Stimulated activated CD8-positive, alpha-beta memory T cell treated with anti-CD3 and anti-CD28 coated beads, Interleukin-15, amount 100 ng/mL, for 48 hours (primary cell): Measurements from ENCODE around the gene SPHK2.
"Not testable (repeated sequence)": the region's sequence is repeated elsewhere in the genome, so short reads cannot be mapped to it uniquely, and the experiment has no call there.

Experiments
- DNase-seq, 2 donors: peaks; one replicate each; pipeline ENCODE4 v3.0.0-alpha.2; 2020; ENCODE audit warnings: low read depth in 2 of 2

SPHK2 gene

GRCh38 chr19:48660852-48661710, 41.8 kb downstream of the SPHK2 start:
- DNase-seq: peak; percentile 56 to 60

- DNase-seq: no peak
Measured at GRCh38 chr19:48661711-48662090, 42.4 kb downstream of the SPHK2 start.

DNA sequence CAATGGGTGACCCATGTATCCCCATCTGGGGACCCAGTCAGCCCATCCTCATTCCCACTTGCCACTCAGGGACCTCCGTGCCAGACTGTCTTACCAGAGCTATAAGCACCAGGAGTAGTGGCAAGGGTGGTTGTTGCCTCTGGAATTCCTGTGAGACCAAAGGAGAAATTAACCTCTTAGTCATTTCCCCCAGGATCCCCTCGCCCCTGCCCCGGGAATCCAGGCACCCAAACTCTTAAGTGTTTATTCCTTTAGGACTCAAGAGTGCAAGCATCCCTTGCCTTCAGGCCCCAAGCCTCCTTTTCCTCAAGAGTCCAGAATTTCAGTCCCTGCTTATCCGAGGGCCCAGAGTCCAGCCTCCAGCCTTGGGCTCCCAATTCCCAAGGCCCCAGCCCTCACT, 44.4 kb downstream of the SPHK2 start:
- DNase-seq: no peak

DNA sequence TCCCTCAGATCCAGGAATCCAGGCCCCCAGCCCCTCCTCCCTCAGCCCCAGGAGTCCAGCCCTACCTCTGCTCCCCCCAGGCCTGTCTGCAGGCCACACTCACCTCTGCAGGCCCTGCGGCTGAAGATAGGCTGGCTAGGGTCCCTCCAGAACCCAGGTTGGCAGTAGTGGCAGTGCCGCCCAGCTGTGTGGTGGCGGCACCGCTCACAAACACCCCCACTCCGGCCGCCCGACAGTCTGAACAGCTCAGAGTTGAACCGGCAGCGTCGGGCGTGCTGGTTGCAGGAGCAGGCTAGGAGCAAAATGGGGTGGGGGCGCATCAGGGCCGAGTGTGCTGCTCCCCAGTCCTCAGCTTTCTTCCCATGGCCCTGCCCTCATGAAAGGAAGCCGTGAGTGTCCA, 45.2 kb downstream of the SPHK2 start:
- no peak for DNase-seq

GRCh38 chr19:48665786-48666185, 46.5 kb downstream of the SPHK2 start:
- DNase-seq: no peak

DNA sequence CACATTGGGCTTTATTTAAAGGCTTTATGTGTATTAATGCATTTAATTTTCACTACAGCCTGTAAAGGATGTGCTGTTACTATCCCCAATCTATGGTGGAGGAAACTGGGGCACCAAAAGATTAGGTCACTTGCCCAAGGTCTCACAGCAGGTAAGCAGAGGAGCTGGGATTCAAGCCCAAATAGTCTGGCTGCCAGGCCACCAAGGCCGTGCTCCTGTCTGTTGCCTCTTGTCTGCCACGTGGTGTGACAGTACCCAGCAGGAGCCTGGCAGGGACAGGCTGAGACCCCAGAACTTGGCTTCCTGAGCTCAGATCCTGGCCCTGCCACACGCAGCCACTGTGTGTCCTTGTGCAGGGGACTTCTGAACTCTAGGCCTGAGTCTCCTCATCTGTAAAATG, 49.0 kb downstream of the SPHK2 start:
- DNase-seq: no peak

GRCh38 chr19:48668761-48669160, 49.5 kb downstream of the SPHK2 start:
- DNase-seq: no peak

DNA sequence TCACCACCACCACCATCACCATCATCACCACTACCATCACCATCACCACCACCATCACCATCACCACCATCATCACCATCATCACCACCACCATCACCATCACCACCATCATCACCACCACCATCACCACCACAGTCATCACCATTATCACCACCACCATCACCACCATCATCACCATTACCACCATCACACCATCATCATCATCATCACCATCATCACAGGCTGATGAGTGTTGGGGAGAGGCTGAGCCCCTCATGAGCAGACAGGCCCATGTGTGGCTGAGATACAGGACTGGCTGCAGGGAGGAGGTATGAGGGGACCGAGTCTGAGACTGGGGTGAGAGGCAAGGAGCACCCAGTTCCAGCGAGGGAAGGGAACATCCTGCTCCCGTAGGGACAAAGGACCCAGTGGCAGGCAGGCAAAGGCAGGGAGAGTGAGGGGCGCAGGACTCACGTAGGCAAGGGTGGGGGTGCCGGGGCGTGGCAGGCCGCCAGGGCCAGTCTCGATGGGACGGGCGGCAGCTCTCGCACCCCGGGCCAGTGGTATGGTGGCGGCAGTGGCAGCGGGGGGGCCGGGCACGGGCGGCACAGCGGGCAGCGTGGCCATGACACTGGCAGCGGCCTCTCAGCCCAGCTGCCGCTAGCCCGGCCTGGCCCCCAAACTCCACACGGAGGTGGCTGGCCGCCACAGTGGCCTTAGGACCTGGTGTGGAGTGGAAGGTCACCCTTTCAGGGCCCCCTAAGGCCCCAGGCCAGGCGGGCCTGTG, 50.8 kb downstream of the SPHK2 start:
- no peak for DNase-seq

DNA sequence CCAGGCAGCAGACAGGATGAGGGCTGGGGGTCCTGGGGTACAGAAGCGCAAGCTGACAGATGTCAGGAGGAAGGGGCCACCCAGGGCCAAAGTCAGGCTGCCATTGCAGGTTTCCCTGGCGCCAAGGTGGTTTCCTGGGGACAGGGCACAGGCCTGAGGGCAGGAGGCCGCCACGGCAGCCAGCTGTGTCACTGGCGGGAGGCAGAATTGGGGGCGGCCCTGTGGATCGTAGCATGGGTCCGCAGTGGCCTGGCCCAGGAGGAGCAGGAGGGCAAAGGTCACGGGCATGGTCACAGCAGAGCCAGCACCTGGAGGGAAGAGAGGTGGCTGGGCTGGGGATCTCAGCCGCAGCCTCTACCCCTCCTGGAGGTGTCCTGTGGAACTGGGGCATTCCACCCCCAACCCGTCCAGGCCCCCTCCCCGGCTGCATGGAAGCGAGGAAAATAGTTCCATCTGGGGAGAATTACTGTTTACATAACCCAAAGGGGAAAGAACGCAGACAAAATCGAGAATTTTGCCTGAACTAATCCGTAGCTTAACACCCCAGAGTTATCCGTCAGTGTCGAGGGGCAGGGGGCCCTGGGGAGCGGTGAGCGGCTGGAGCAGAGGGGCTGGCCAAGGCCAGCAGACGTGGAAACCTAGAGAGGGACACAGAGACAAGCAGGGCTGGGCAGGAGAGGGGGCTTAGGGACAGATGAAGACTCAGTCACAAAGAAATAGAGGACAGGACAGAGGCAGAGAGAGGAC, 51.6 kb downstream of the SPHK2 start:
- DNase-seq: no peak

GRCh38 chr19:48671446-48671995, 52.2 kb downstream of the SPHK2 start:
- DNase-seq: no peak

DNA sequence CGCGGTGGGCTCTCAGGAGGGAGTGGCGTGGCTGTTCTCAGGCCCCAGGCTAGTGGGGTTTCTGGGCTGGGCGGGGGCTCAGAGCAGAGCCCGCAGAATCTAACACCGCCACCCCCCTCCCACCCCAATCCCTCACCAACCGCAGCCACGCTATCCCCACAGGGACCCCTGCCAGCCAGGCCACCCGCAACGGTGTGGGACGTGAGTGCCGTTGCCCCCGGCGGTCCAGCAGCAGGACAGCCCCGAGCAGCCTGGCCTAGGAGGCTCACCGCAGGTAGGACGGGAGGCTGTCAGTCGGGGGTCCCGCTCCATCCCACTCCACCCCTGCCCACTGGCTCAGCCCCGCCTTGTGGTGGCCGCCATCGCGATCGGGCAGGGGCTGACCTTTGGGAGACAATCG, 53.7 kb downstream of the SPHK2 start, which contains the start of gene NTN5:
NTN5 (minus strand) TSS at position 24 of the 400 bp plus-strand sequence. CDS start 2,031 bp downstream, outside the sequence.
- no peak for DNase-seq

DNA sequence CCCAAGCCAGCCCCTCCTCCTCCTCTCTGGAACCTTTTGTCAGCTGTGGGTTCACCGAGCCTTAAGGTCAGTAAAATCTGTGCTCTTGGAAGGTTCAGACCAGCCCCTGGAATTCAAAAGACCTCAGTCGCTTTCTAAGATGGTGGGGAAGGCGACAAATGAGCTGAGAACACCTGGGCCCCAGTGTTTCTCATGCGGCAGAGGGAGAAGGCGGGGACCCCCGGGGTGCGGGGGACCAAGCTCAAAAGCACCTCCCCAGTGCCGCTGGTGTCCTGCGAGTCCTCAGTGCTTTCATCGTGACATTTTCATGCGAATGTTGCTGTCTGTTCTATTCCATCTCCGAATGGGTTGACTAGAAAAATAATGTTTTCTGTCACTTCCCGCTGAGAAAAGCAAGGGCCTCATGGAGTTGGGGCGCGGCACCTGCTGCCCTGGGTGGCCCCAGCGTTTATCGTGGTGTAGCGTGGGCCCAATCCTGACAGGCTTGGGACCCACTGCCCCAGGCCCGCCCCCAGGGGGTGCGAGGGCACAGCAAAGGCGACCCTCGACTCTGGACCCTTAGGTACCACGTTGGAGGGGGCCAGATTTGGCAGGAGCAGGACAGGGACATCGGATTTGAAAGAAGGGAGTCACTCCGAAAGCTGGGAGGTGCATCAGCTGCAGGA, 54.3 kb downstream of the SPHK2 start:
- DNase-seq: no peak

- DNase-seq: no peak
Measured at GRCh38 chr19:48674216-48674809, 55.0 kb downstream of the SPHK2 start.

DNA sequence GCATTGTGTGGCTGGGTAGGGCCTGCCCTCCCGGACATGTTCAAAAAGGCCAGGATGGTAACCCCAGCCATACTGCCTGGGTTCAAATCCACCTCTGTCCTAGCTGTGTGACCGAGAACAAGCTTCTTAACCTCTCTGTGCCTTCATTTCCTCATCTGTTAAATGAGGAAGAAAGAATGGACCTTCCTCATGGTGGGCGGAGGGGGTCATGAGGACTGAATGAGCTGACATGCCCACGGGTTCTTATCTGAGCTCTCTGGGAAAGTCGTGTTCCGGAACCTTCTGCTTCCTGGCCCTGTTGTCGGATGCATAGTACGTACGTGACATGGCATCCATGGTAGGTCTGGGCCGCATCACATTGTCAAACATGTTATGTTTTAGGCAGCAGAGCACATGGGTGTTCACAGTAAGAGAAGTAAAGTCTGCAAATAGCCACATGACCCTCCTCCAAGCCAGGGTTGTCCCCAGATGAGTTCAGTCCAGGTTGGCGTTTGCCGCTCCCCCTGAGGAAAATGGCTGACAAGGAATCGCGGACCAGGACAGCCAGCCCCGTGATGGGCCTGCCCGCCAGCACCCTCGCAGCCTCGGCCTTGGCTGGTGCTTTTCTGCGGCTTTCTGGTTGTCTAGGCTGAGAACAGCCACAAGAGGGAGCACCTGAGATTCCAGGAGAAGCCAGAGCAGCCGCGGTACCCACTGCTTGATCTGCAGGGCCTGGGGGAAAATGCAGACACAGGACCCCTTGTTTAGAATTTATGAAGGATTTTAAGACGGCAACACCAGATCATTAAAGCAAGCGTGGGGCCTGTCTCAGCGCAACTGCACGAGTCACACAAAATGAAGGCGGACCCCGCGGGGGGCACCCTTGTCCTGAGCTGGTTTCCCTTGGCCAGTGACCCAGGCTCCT, 55.9 kb downstream of the SPHK2 start:
- peak; percentile 56 to 57 for DNase-seq

DNA sequence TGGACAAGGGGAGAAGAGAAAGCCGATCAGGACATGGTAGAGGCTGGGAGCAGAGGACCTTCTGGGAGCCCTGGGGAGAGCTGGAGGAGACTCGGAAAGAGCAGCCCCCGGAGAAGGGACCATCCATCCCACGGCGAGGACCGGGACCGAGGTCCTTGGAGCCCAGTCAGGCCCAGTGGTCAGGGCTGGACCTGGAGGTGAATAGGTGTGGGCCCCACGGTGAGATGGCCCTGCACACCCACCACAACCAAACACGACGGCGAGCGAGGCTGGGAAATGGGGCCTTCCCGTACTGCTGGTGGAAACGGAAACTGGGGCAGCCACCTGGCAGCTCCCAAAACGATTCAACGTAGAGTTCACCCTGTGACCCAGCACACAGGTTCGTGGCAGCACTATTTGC, 57.2 kb downstream of the SPHK2 start:
- no peak for DNase-seq

DNA sequence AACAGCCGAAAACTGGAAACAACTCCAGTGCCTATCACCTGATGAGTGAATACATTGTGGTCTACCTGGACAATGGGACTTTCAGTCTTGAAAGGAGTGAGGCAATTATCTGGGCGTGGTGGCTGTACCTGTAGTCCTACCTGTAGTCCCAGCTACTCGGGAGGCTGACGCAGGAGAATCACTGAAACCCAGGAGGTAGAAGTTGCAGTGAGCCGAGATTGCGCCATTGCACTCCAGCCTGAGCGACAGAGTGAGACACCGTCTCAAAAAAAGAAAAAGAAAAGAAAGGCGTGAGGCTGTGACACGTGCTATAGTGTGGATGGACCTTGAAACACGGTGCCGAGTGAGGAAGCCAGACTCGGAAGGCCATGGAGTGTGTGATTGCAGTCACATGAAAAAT, 57.6 kb downstream of the SPHK2 start:
- DNase-seq: no peak

- DNase-seq: no peak
Measured at GRCh38 chr19:48678201-48678600, 58.9 kb downstream of the SPHK2 start.

DNA sequence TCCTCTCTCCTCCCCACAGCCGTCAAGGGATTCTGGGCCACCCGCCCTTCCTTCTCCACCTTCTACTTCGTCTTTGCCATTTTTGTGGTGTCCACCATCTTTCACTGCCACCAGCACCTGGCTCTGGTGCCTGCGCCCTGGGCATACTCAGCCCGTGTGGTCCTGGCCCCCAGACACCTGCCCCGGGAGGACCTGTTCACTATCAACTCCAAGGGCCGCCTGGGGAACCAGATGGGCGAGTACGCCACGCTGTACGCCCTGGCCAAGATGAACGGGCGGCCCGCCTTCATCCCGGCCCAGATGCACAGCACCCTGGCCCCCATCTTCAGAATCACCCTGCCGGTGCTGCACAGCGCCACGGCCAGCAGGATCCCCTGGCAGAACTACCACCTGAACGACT, 60.7 kb downstream of the SPHK2 start:
- not testable (repeated sequence) for DNase-seq
